Putamen (tissue), 1 donor: ENCODE measurements around the gene SPNS2.

Experiments
- DNase-seq: peaks from one replicate; pipeline ENCODE4 v3.0.0-alpha.2; 2016; ENCODE audit warnings: low spot score

SPNS2 gene

GRCh38 chr17:4588391-4588790 lies 89.7 kb downstream of the SPNS2 start:
- no peak for DNase-seq
